ENCODE measurements around the gene BEND6. TPM values are rescaled to one million over a fixed set of nuclear protein-coding genes. Genes with fewer than 3 reads are reported as not detected.

BEND6 gene
- 4.5 TPM for polyA plus RNA-seq (2013, experiment 1 of 2)
- polyA plus RNA-seq (2013, experiment 2 of 2), result 5.0 TPM

GRCh38 chr6:56954403-56955170 lies at the start of gene BEND6:
Gene BEND6 (plus strand): TSS chr6:56955107. CDS start chr6:56981811, 26,704 bp downstream.
- Histone ChIP-seq H3K4me2 (ENCODE audit: low read length) (peak within 1 kb of the TSS; percentile 74), H3K4me1 (ENCODE audit: control insufficient read depth, low read depth, low read length) (no peaks in the 10 kb centered on the region), H2BK5ac (ENCODE audit: low read length) (no peak within 1 kb of the TSS), H3K4ac (ENCODE audit: low read depth, low read length) (peak within 1 kb of the TSS; percentile 26), H2BK15ac (replicated peaks; ENCODE audit: low read depth) (no peak within 1 kb of the TSS), H4K8ac (ENCODE audit: low read depth, low read length) (no peak within 1 kb of the TSS), H3K18ac (ENCODE audit: low read length) (peak within 1 kb of the TSS; percentile 35), H2BK120ac (ENCODE audit: low read depth, low read length) (no peak within 1 kb of the TSS), H3K79me2 (ENCODE audit: control insufficient read depth, insufficient read depth, low read length) (peaks cover 1% of the 10 kb centered on the region), H3K56ac (ENCODE audit: low read length) (peak within 1 kb of the TSS; percentile 81), H3K27ac (ENCODE audit: low read depth, low read length) (peak within 1 kb of the TSS; percentile 85), H4K5ac (ENCODE audit: low read length) (no peak within 1 kb of the TSS), H3K36me3 (ENCODE audit: control insufficient read depth, insufficient read depth, low read length) (no peaks in the 10 kb centered on the region), H2AK5ac (ENCODE audit: low read length) (no peak within 1 kb of the TSS), H3K4me3 (ENCODE audit: low read length) (peak within 1 kb of the TSS; percentile 52), H3K23ac (ENCODE audit: low read length) (peak within 1 kb of the TSS; percentile 0), H3K27me3 (ENCODE audit: insufficient read depth, low read length, poor library complexity) (no peaks in the 10 kb centered on the region), H3K9ac (ENCODE audit: low read length) (peak within 1 kb of the TSS; percentile 73), H3K79me1 (ENCODE audit: low read length) (no peaks in the 10 kb centered on the region)
- peak; percentile 80 for DNase-seq
- no CpG with 5 or more reads among the region's 107 CpGs for WGBS (ENCODE audit: extremely low coverage, insufficient coverage, low lambda C conversion rate)

- Histone ChIP-seq H3K27ac (ENCODE audit: low read depth, low read length) (no peak overlapping the region), H3K9ac (ENCODE audit: low read length) (no peak overlapping the region), H3K79me1 (ENCODE audit: low read length) (no peaks in the 10 kb centered on the region), H3K4ac (ENCODE audit: low read depth, low read length) (no peak overlapping the region), H4K8ac (ENCODE audit: low read depth, low read length) (no peak overlapping the region), H2BK120ac (ENCODE audit: low read depth, low read length) (no peak overlapping the region), H2BK5ac (ENCODE audit: low read length) (no peak overlapping the region), H3K23ac (ENCODE audit: low read length) (no peak overlapping the region), H3K18ac (ENCODE audit: low read length) (no peak overlapping the region), H3K4me2 (ENCODE audit: low read length) (no peak overlapping the region), H3K56ac (ENCODE audit: low read length) (no peak overlapping the region), H4K5ac (ENCODE audit: low read length) (no peak overlapping the region), H2AK5ac (ENCODE audit: low read length) (no peak overlapping the region), H3K79me2 (ENCODE audit: control insufficient read depth, insufficient read depth, low read length) (no peaks in the 10 kb centered on the region), H3K4me1 (ENCODE audit: control insufficient read depth, low read depth, low read length) (no peaks in the 10 kb centered on the region), H2BK15ac (replicated peaks; ENCODE audit: low read depth) (no peak overlapping the region), H3K36me3 (ENCODE audit: control insufficient read depth, insufficient read depth, low read length) (no peaks in the 10 kb centered on the region), H3K4me3 (ENCODE audit: low read length) (no peak overlapping the region), H3K27me3 (ENCODE audit: insufficient read depth, low read length, poor library complexity) (no peaks in the 10 kb centered on the region)
- DNase-seq, result no peak
- WGBS (ENCODE audit: extremely low coverage, insufficient coverage, low lambda C conversion rate), result no CpG with 5 or more reads among the region's 3 CpGs
Observed at GRCh38 chr6:56905378-56905777, 49.5 kb upstream of the BEND6 start.

- Histone ChIP-seq H3K36me3 (ENCODE audit: control insufficient read depth, insufficient read depth, low read length) (no peaks in the 10 kb centered on the region), H2BK5ac (ENCODE audit: low read length) (no peak overlapping the region), H3K4ac (ENCODE audit: low read depth, low read length) (no peak overlapping the region), H2BK15ac (replicated peaks; ENCODE audit: low read depth) (no peak overlapping the region), H3K56ac (ENCODE audit: low read length) (no peak overlapping the region), H3K18ac (ENCODE audit: low read length) (no peak overlapping the region), H3K27me3 (ENCODE audit: insufficient read depth, low read length, poor library complexity) (no peaks in the 10 kb centered on the region), H2AK5ac (ENCODE audit: low read length) (no peak overlapping the region), H3K4me1 (ENCODE audit: control insufficient read depth, low read depth, low read length) (peaks cover 2% of the 10 kb centered on the region), H3K4me3 (ENCODE audit: low read length) (no peak overlapping the region), H3K27ac (ENCODE audit: low read depth, low read length) (no peak overlapping the region), H3K79me1 (ENCODE audit: low read length) (no peaks in the 10 kb centered on the region), H2BK120ac (ENCODE audit: low read depth, low read length) (no peak overlapping the region), H4K8ac (ENCODE audit: low read depth, low read length) (no peak overlapping the region), H3K79me2 (ENCODE audit: control insufficient read depth, insufficient read depth, low read length) (no peaks in the 10 kb centered on the region), H3K9ac (ENCODE audit: low read length) (no peak overlapping the region), H4K5ac (ENCODE audit: low read length) (no peak overlapping the region), H3K23ac (ENCODE audit: low read length) (no peak overlapping the region), H3K4me2 (ENCODE audit: low read length) (no peak overlapping the region)
- DNase-seq, result peak; percentile 39
- WGBS (ENCODE audit: extremely low coverage, insufficient coverage, low lambda C conversion rate), result no CpG with 5 or more reads among the region's 3 CpGs
Observed at GRCh38 chr6:56906752-56907151, 48.2 kb upstream of the BEND6 start.

- Histone ChIP-seq H2BK120ac (ENCODE audit: low read depth, low read length) (no peak overlapping the region), H2BK15ac (replicated peaks; ENCODE audit: low read depth) (no peak overlapping the region), H3K4me2 (ENCODE audit: low read length) (no peak overlapping the region), H2AK5ac (ENCODE audit: low read length) (no peak overlapping the region), H3K4ac (ENCODE audit: low read depth, low read length) (no peak overlapping the region), H2BK5ac (ENCODE audit: low read length) (no peak overlapping the region), H3K79me2 (ENCODE audit: control insufficient read depth, insufficient read depth, low read length) (no peaks in the 10 kb centered on the region), H3K4me3 (ENCODE audit: low read length) (no peak overlapping the region), H3K36me3 (ENCODE audit: control insufficient read depth, insufficient read depth, low read length) (no peaks in the 10 kb centered on the region), H3K9ac (ENCODE audit: low read length) (no peak overlapping the region), H3K27me3 (ENCODE audit: insufficient read depth, low read length, poor library complexity) (no peaks in the 10 kb centered on the region), H3K23ac (ENCODE audit: low read length) (no peak overlapping the region), H3K4me1 (ENCODE audit: control insufficient read depth, low read depth, low read length) (peaks cover 2% of the 10 kb centered on the region), H3K79me1 (ENCODE audit: low read length) (no peaks in the 10 kb centered on the region), H3K27ac (ENCODE audit: low read depth, low read length) (no peak overlapping the region), H4K8ac (ENCODE audit: low read depth, low read length) (no peak overlapping the region), H3K18ac (ENCODE audit: low read length) (no peak overlapping the region), H4K5ac (ENCODE audit: low read length) (no peak overlapping the region), H3K56ac (ENCODE audit: low read length) (no peak overlapping the region)
- no CpG with 5 or more reads among the region's 4 CpGs for WGBS (ENCODE audit: extremely low coverage, insufficient coverage, low lambda C conversion rate)
- no peak for DNase-seq
Observed at GRCh38 chr6:56909115-56909907, 45.6 kb upstream of the BEND6 start.

GRCh38 chr6:56911847-56912246 lies 43.1 kb upstream of the BEND6 start:
- H3K79me1 ChIP-seq (ENCODE audit: low read length), result no peaks in the 10 kb centered on the region
- peak; percentile 91 for DNase-seq
- H3K4me1 ChIP-seq (ENCODE audit: control insufficient read depth, low read depth, low read length), result peaks cover 2% of the 10 kb centered on the region
- no peak overlapping the region for H4K5ac ChIP-seq (ENCODE audit: low read length)
- no peak overlapping the region for H4K8ac ChIP-seq (ENCODE audit: low read depth, low read length)
- no peak overlapping the region for H3K23ac ChIP-seq (ENCODE audit: low read length)
- no peak overlapping the region for H2AK5ac ChIP-seq (ENCODE audit: low read length)
- no peak overlapping the region for H3K56ac ChIP-seq (ENCODE audit: low read length)
- H3K36me3 ChIP-seq (ENCODE audit: control insufficient read depth, insufficient read depth, low read length), result no peaks in the 10 kb centered on the region
- H2BK15ac ChIP-seq (replicated peaks; ENCODE audit: low read depth), result no peak overlapping the region
- WGBS (ENCODE audit: extremely low coverage, insufficient coverage, low lambda C conversion rate), result no CpG with 5 or more reads among the region's 1 CpG
- no peak overlapping the region for H3K18ac ChIP-seq (ENCODE audit: low read length)
- H3K9ac ChIP-seq (ENCODE audit: low read length), result no peak overlapping the region
- H3K4me3 ChIP-seq (ENCODE audit: low read length), result no peak overlapping the region
- H3K4me2 ChIP-seq (ENCODE audit: low read length), result no peak overlapping the region
- H3K27me3 ChIP-seq (ENCODE audit: insufficient read depth, low read length, poor library complexity), result no peaks in the 10 kb centered on the region
- H2BK5ac ChIP-seq (ENCODE audit: low read length), result no peak overlapping the region
- no peak overlapping the region for H3K4ac ChIP-seq (ENCODE audit: low read depth, low read length)
- H3K27ac ChIP-seq (ENCODE audit: low read depth, low read length), result no peak overlapping the region
- H2BK120ac ChIP-seq (ENCODE audit: low read depth, low read length), result no peak overlapping the region
- H3K79me2 ChIP-seq (ENCODE audit: control insufficient read depth, insufficient read depth, low read length), result no peaks in the 10 kb centered on the region
